ENCODE measurements around the gene PAEP.

The PAEP gene

DNA sequence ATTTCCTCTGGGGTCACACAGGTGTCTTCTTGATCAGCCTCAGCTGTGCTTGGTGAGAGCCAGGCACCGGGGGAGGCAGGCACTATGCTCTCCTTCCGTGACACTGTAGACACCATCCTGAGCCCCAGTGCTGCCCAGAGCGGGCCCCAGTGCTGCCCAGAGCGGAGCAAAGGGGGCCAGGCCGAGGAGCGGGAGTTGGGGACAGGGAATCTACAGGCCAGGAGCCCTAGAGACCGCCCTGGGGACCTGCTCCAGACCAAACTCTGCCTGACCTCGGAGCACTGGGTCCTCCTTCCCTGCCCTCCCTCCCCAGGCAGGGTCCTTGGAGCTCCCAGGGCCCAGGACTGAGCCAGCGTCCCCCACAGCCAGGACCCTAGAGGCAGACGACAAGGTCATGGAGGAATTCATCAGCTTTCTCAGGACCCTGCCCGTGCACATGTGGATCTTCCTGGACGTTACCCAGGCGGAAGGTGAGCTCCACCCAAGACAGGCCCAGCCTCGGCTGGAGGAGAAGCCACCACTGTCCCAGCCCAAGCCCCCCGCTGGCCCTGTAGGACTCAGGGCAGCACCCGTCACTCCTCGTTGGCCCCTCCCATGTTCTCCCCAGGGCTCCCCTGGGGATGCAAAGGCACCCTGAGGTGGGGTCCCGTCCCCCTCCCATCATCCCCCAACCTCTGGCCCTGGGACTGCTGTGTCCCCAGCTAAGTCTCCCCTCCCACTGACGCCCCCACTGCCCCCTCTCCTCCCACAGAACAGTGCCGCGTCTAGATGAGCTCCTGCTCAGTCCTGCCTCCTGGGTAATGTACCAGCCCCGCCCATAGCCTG, 30.2 kb downstream of the PAEP start:
- no peak overlapping the region for H3K4me3 ChIP-seq (ENCODE audit: low read depth in 1 of 2, low read length in 2 of 2)
- H3K27me3 ChIP-seq (ENCODE audit: control insufficient read depth in 1 of 2, insufficient read depth in 2 of 2, low read length in 2 of 2): peaks cover 0 to 12% of the 10 kb centered on the region in 2 donors
- no peaks in the 10 kb centered on the region for H3K36me3 ChIP-seq (ENCODE audit: insufficient read depth, low read length)
- no peaks in the 10 kb centered on the region for H3K4me1 ChIP-seq (ENCODE audit: insufficient read depth, low read length)
- no peak overlapping the region for H3K9ac ChIP-seq (ENCODE audit: low read length)
- no peak overlapping the region for H3K27ac ChIP-seq (ENCODE audit: low read depth, low read length)
- H3K9me3 ChIP-seq (ENCODE audit: low read length): peaks cover 4% of the 10 kb centered on the region

DNA sequence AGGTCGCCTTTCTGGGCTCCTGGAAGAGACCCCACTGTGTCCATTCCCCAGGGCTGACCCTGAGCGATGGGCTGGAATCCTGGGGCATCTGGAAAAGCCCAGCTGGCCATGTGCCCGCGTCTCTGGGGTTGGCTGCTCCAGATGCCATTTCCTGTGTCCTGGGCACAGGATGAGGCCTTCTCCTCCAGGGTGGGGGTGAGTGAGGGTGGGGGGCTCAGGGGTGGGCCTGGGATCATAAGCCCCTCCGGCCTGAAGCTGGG, 30.7 kb downstream of the PAEP start:
- H3K36me3 ChIP-seq (ENCODE audit: insufficient read depth, low read length): no peaks in the 10 kb centered on the region
- H3K4me1 ChIP-seq (ENCODE audit: insufficient read depth, low read length): no peaks in the 10 kb centered on the region
- H3K27ac ChIP-seq (ENCODE audit: low read depth, low read length): no peak overlapping the region
- peaks cover 0 to 12% of the 10 kb centered on the region in 2 donors for H3K27me3 ChIP-seq (ENCODE audit: control insufficient read depth in 1 of 2, insufficient read depth in 2 of 2, low read length in 2 of 2)
- H3K9ac ChIP-seq (ENCODE audit: low read length): no peak overlapping the region
- no peak overlapping the region for H3K4me3 ChIP-seq (ENCODE audit: low read depth in 1 of 2, low read length in 2 of 2)
- H3K9me3 ChIP-seq (ENCODE audit: low read length): peaks cover 4% of the 10 kb centered on the region

DNA sequence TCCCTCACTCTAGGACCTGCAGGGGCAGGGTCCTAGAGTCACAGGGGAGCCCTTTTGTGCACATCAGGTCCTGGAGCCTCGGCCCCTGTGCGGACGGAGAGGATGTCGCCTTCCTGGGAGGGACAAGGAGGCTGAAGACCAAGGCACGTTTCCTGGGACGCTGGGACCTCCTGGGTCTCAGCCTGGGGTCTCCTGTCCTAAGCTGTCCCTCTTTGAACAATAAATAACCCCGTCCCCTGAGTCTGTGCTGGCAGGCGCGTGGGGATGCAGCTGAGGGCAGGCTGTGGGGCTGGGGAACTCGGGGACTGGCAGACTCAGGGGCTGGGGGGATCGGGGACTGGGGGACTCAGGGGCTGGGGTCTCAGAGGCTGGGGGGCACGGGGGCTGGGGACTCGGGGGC, 31.1 kb downstream of the PAEP start:
- Histone ChIP-seq H3K4me3 (ENCODE audit: low read depth in 1 of 2, low read length in 2 of 2) (no peak overlapping the region), H3K4me1 (ENCODE audit: insufficient read depth, low read length) (no peaks in the 10 kb centered on the region), H3K9ac (ENCODE audit: low read length) (no peak overlapping the region), H3K9me3 (ENCODE audit: low read length) (peaks cover 4% of the 10 kb centered on the region), H3K36me3 (ENCODE audit: insufficient read depth, low read length) (no peaks in the 10 kb centered on the region), H3K27ac (ENCODE audit: low read depth, low read length) (no peak overlapping the region), H3K27me3 (ENCODE audit: control insufficient read depth in 1 of 2, insufficient read depth in 2 of 2, low read length in 2 of 2) (peaks cover 0 to 12% of the 10 kb centered on the region in 2 donors)

DNA sequence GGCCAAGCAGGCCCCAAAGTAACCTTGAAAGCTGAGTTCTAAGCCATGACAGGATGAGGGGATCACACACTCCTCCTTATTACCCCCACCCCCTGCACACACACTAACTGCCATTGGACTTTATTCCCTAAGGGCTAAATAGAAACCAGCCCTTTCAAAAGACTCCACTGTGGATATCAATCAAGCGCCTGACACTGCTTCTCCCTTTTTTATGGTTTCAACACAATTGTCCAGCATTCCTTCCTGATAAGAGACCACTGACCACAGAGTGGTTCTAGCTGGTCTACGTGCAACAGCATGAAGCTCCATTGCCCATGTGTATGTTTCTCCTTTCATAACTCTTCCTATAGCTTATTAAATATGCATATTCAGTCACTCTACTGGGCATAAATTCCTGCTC, 34.7 kb downstream of the PAEP start:
- no peak overlapping the region for H3K9ac ChIP-seq (ENCODE audit: low read length)
- H3K27ac ChIP-seq (ENCODE audit: low read depth, low read length): no peak overlapping the region
- peaks cover 4% of the 10 kb centered on the region for H3K9me3 ChIP-seq (ENCODE audit: low read length)
- H3K36me3 ChIP-seq (ENCODE audit: insufficient read depth, low read length): no peaks in the 10 kb centered on the region
- H3K4me3 ChIP-seq (ENCODE audit: low read depth in 1 of 2, low read length in 2 of 2): no peak overlapping the region
- peaks cover 0 to 7% of the 10 kb centered on the region in 2 donors for H3K27me3 ChIP-seq (ENCODE audit: control insufficient read depth in 1 of 2, insufficient read depth in 2 of 2, low read length in 2 of 2)
- H3K4me1 ChIP-seq (ENCODE audit: insufficient read depth, low read length): no peaks in the 10 kb centered on the region

DNA sequence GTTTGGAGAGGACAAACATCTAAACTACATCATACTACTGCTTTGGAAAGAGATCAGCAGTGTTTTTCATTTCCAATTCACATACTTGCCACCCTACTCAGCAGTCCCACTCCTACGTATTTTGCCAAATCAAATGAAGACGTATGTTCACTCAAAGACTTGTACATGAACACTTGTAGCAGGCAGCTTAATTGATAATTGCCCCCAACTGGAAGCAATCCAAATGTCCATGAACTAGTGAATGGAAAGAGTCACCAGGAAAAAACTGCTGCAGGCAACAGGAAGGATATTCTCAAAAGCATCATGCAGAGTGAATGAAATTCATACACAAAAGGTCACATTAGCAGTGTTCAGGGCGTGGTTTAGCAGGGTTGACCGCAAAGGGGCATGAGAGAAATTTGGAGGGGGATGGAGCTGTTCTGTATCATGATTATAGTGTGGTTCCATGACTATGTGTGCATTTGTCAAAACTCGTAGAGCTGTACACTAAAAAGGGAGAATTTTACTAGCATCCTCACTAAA, 38.8 kb downstream of the PAEP start:
- Histone ChIP-seq H3K4me1 (ENCODE audit: insufficient read depth, low read length) (no peaks in the 10 kb centered on the region), H3K27me3 (ENCODE audit: control insufficient read depth in 1 of 2, insufficient read depth in 2 of 2, low read length in 2 of 2) (peaks cover 0 to 11% of the 10 kb centered on the region in 2 donors), H3K9ac (ENCODE audit: low read length) (no peak overlapping the region), H3K9me3 (ENCODE audit: low read length) (peaks cover 3% of the 10 kb centered on the region), H3K4me3 (ENCODE audit: low read depth in 1 of 2, low read length in 2 of 2) (no peak overlapping the region), H3K36me3 (ENCODE audit: insufficient read depth, low read length) (no peaks in the 10 kb centered on the region), H3K27ac (ENCODE audit: low read depth, low read length) (no peak overlapping the region)

DNA sequence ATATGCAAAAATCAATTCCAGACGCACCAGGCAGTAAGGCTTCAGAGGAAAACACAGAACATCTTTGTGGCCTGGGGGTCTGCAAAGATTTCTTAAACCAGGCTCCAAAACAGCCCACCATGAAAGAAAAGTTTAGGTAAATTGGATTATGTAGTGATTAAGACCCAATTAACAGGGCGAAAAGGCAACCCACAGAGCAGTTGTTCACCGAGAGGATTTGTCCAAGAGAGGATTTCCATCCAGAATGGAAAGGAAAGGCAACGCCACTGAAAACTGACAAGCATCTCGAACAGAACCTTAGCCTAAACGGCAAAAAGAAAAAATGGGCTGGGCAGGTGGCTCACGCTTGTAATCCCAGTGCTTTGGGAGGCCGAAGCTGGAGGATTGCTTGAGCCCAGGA, 40.4 kb downstream of the PAEP start:
- Histone ChIP-seq H3K27me3 (ENCODE audit: control insufficient read depth in 1 of 2, insufficient read depth in 2 of 2, low read length in 2 of 2) (peaks cover 0 to 11% of the 10 kb centered on the region in 2 donors), H3K36me3 (ENCODE audit: insufficient read depth, low read length) (no peaks in the 10 kb centered on the region), H3K4me3 (ENCODE audit: low read depth in 1 of 2, low read length in 2 of 2) (no peak overlapping the region), H3K4me1 (ENCODE audit: insufficient read depth, low read length) (no peaks in the 10 kb centered on the region), H3K9ac (ENCODE audit: low read length) (no peak overlapping the region), H3K9me3 (ENCODE audit: low read length) (no peaks in the 10 kb centered on the region), H3K27ac (ENCODE audit: low read depth, low read length) (no peak overlapping the region)

DNA sequence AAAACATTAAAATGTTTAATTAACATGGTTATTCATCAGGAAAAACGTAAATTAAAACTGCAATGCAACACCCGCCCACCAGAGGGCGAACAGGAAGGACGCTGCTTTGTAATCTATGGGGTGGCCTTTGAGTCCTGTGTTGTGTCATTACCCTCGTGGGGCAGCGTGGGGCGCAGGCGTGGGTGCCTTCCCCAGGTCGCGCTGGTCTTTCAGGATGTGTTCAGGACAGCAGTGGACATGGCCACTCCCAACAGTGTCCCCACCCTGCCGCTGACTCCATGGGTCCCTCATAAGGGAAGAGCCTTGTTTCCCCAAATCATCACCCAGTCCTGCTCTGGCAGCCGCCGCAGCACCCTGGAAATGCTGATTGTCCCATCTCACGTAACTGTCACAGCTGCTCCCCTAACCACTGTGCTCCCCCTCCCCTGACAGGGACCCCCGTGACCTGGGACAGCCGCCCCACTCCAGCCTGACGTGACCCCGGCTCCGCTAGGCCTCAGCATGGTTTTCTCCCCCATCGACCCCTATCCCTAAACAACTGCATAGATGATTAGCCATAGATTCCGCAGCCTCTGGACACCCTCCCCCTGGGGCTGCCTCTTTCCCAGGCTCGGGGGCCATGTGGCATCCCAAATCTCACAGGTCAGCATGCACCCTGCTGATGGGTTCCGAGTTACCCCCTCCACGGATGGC, 41.4 kb downstream of the PAEP start:
- no peaks in the 10 kb centered on the region for H3K9me3 ChIP-seq (ENCODE audit: low read length)
- H3K27me3 ChIP-seq (ENCODE audit: control insufficient read depth in 1 of 2, insufficient read depth in 2 of 2, low read length in 2 of 2): peaks cover 0 to 11% of the 10 kb centered on the region in 2 donors
- no peak overlapping the region for H3K27ac ChIP-seq (ENCODE audit: low read depth, low read length)
- no peak overlapping the region for H3K4me3 ChIP-seq (ENCODE audit: low read depth in 1 of 2, low read length in 2 of 2)
- H3K9ac ChIP-seq (ENCODE audit: low read length): no peak overlapping the region
- H3K4me1 ChIP-seq (ENCODE audit: insufficient read depth, low read length): no peaks in the 10 kb centered on the region
- H3K36me3 ChIP-seq (ENCODE audit: insufficient read depth, low read length): no peaks in the 10 kb centered on the region

DNA sequence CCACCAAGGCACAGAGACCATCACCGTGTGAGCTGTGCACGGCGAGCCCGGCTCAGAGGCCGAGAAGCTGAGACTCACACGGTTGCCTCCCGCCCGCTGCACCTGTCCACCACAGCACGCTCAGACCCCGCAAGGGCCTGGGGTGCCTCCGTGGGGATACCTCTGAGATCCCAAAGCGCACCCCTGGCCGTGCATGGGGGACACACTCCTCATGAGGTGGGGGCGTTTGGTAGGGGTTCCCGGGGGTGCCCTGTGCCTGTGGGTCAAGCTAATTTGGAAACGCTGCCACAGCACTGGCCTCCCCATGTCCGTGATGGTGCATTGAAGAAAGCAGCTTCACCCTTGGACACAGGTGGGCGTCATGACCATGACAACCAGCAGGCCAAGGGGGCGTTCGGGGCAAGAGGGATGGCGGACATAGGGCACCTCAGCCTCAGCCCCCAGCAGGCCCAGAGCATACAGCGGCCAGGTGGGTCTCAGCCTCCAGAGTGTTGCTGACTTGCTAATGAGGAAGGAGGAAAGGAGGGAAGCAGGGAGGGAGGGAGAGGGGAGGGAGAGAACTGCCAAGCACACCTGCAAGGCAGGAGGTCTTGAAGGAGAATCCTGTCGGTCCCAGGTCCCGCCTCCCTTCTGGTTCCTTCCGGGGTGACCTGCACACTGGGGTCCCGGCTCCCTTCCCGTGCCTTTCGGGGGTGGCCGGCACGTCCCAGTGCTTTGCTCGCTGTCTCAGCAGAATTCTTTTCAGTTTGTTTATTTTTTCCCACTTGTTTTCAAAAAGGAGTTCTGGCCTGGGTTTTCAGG, 43.1 kb downstream of the PAEP start:
- H3K9me3 ChIP-seq (ENCODE audit: low read length): no peaks in the 10 kb centered on the region
- H3K4me3 ChIP-seq (ENCODE audit: low read depth in 1 of 2, low read length in 2 of 2): no peak overlapping the region
- no peak overlapping the region for H3K27ac ChIP-seq (ENCODE audit: low read depth, low read length)
- no peaks in the 10 kb centered on the region for H3K36me3 ChIP-seq (ENCODE audit: insufficient read depth, low read length)
- no peak overlapping the region for H3K9ac ChIP-seq (ENCODE audit: low read length)
- H3K4me1 ChIP-seq (ENCODE audit: insufficient read depth, low read length): no peaks in the 10 kb centered on the region
- H3K27me3 ChIP-seq (ENCODE audit: control insufficient read depth in 1 of 2, insufficient read depth in 2 of 2, low read length in 2 of 2): peaks cover 0 to 12% of the 10 kb centered on the region in 2 donors

DNA sequence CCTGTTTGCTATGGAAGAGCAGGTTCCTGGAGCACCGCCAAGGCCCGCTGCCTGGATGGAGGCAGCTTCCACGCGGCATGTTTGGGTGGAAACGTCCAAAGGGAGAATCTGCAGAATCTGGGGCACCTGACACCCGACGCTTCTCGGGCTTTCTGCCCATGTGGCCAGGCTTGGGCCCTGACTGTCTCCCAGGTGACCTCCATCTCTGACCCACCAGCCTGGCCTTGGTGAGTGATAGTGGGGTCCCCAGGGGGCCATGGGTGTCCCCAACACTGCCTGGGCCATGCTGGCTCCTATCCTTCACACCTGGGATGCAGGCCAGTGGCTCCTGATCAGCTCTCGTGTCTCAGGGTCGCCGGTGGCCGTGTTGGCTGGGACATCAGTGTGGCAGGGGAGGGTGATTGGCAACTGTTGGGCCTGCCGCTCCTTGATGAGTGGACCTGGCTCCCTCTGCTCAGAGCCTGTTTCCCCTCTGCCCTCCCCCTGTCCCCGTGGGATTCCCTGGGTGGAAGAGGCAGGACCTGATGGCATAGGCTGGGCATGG, 43.8 kb downstream of the PAEP start:
- no peaks in the 10 kb centered on the region for H3K9me3 ChIP-seq (ENCODE audit: low read length)
- no peaks in the 10 kb centered on the region for H3K36me3 ChIP-seq (ENCODE audit: insufficient read depth, low read length)
- no peak overlapping the region for H3K27ac ChIP-seq (ENCODE audit: low read depth, low read length)
- H3K4me3 ChIP-seq (ENCODE audit: low read depth in 1 of 2, low read length in 2 of 2): no peak overlapping the region
- H3K27me3 ChIP-seq (ENCODE audit: control insufficient read depth in 1 of 2, insufficient read depth in 2 of 2, low read length in 2 of 2): peaks cover 0 to 16% of the 10 kb centered on the region in 2 donors
- no peak overlapping the region for H3K9ac ChIP-seq (ENCODE audit: low read length)
- H3K4me1 ChIP-seq (ENCODE audit: insufficient read depth, low read length): no peaks in the 10 kb centered on the region

DNA sequence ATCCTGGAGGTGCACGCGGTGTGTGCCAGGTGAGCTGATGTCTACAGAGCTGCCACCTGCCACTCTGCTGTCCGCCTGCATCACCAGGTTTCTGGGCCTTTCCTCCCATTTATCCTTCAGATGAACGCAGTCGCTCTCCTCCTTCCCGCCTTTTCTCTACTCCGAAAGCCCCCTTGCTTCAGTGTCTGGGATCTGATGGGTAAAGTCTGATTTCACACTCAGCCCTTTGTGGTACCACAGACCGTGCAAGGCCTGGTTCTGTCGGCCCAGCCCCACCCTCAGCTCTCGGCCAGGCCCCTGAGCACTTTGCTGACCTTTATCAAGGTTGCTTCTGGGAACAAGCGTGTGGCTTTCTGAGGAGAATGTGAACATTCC, 45.3 kb downstream of the PAEP start:
- H3K36me3 ChIP-seq (ENCODE audit: insufficient read depth, low read length): no peaks in the 10 kb centered on the region
- H3K9me3 ChIP-seq (ENCODE audit: low read length): no peaks in the 10 kb centered on the region
- H3K4me3 ChIP-seq (ENCODE audit: low read depth in 1 of 2, low read length in 2 of 2): no peak overlapping the region
- peaks cover 0 to 16% of the 10 kb centered on the region in 2 donors for H3K27me3 ChIP-seq (ENCODE audit: control insufficient read depth in 1 of 2, insufficient read depth in 2 of 2, low read length in 2 of 2)
- no peak overlapping the region for H3K27ac ChIP-seq (ENCODE audit: low read depth, low read length)
- no peak overlapping the region for H3K9ac ChIP-seq (ENCODE audit: low read length)
- H3K4me1 ChIP-seq (ENCODE audit: insufficient read depth, low read length): no peaks in the 10 kb centered on the region
